Spleen (tissue), 11 donors: ENCODE data around the gene ADGRV1. TPM values are rescaled to one million over a fixed set of nuclear protein-coding genes. Genes with fewer than 3 reads are reported as not detected.

Source experiments
- DNase-seq: peaks from one replicate; pipeline ENCODE4 v3.0.0-alpha.2; 2020
- H3K27ac ChIP-seq, 8 donors: fragments of 200-600 bp; sonication (generic) in 7 of 8; 1 replicate in 4 of 8; 2 replicates in 4 of 8; pipeline versions ENCODE4 v1.5.0 to v1.8.0; 2016 to 2021; ENCODE audit warnings: inconsistent platforms in 4 of 8, mild to moderate bottlenecking in 4 of 8, moderate library complexity in 1 of 8
- H3K27me3 ChIP-seq, 7 donors: fragments of 200-600 bp; sonication (generic) in 6 of 7; replicated peaks in 1 of 7; 1 replicate in 4 of 7; 2 replicates in 3 of 7; pipeline versions ENCODE4 v1.5.0 to v1.8.0; 2016 to 2021; ENCODE audit warnings: inconsistent platforms in 3 of 7, mild to moderate bottlenecking in 1 of 7
- H3K36me3 ChIP-seq, 6 donors: fragments of 200-600 bp; sonication (generic) in 5 of 6; 1 replicate in 4 of 6; 2 replicates in 2 of 6; pipeline versions ENCODE4 v1.5.0 to v1.8.0; 2016 to 2021; ENCODE audit warnings: inconsistent platforms in 2 of 6
- H3K4me1 ChIP-seq, 6 donors: fragments of 200-600 bp; sonication (generic) in 5 of 6; 1 replicate in 3 of 6; 2 replicates in 3 of 6; pipeline versions ENCODE4 v1.5.0 to v1.8.0; 2016 to 2021; ENCODE audit warnings: inconsistent platforms in 3 of 6
- H3K4me3 ChIP-seq, 8 donors: fragments of 200-600 bp; sonication (generic) in 7 of 8; 1 replicate in 4 of 8; 2 replicates in 4 of 8; pipeline versions ENCODE4 v1.5.0 to v1.8.0; 2016 to 2021; ENCODE audit warnings: inconsistent platforms in 4 of 8, mild to moderate bottlenecking in 4 of 8, moderate library complexity in 2 of 8
- H3K9me3 ChIP-seq, 8 donors: fragments of 200-600 bp; sonication (generic) in 7 of 8; 1 replicate in 4 of 8; 2 replicates in 4 of 8; pipeline versions ENCODE4 v1.5.0 to v1.8.0; 2016 to 2021; ENCODE audit warnings: inconsistent platforms in 4 of 8
- POLR2A ChIP-seq, 3 donors: fragments of 450-650 bp; IDR thresholded peaks; one replicate each; pipeline ENCODE4 v1.5.1; 2017; ENCODE audit warnings: antibody characterized with exemption in 3 of 3, mild to moderate bottlenecking in 1 of 3
- POLR2AphosphoS5 ChIP-seq, 3 donors: sonication (generic); formaldehyde crosslinking; IDR thresholded peaks; one replicate each; pipeline ENCODE4 v1.5.1; 2017; ENCODE audit warnings: antibody characterized with exemption in 3 of 3
- WGBS, 5 donors: extraction: QIAGEN DNeasy Blood & Tissue Kit in 3 of 5; methylation state at CpG; one replicate each; pipeline versions ENCODE4 v1.1.5 to v1.1.7; 2013 to 2018; 5-methylcytosine and 5-hydroxymethylcytosine counted together
- intact Hi-C: fragments of 100-400 bp; cut with DNase I; formaldehyde crosslinking; loops from one replicate; pipeline ENCODE4 v1.15.0; 2023; ENCODE audit warnings: low total_unique reads
- polyA plus RNA-seq, 3 donors: library from polyadenylated mRNA; stranded (reverse); fragments of 200-250 nt; gene quantifications; one replicate each; pipeline ENCODE4 v1.2.1, GENCODE V29; 2013
- total RNA-seq, 7 donors: library from RNA; depleted of rRNA in 3 of 7; stranded (reverse); fragments of >200 nt in 3 of 7; fragmentation: NEBNext Ultra II Directional in 4 of 7; extraction: Animal tissue kit (Norgen Biotek cat#: 25700) in 4 of 7; gene quantifications; one replicate each; pipeline versions ENCODE4 v1.1.0 to v1.2.1, GENCODE V29; 2016 to 2021
- TF ChIP-seq, protein P1 (sequence below), 11 experiments: fragments of 200-600 bp in 7 of 11; fragments of 450-650 bp in 4 of 11; sonication (generic) in 4 of 11; IDR thresholded peaks in 8 of 11; conservative IDR thresholded peaks in 3 of 11; 1 replicate in 7 of 11; 2 replicates in 4 of 11; pipeline versions ENCODE4 v1.4.0 to v1.8.0; 2016 to 2021; ENCODE audit warnings: antibody characterized with exemption in 11 of 11, inconsistent platforms in 4 of 11, mild to moderate bottlenecking in 1 of 11
- donor health status: healthy with polysubstance abuse.
- donor health status: DM: no; HTN: no; CAD: no; lungs with moderate emphysema.
- donor health status: DM: no; HTN: no; CAD: no.
- donor health status: Bipolar disorder and iron deficiency.
- donor health status: healthy.
- donor health status: DM: no; HTN: no; CAD: no.
- donor health status: DM: yes; HTN: yes; CAD: no.

The ADGRV1 gene
- total and polyA plus RNA-seq, 10 donors, result 0.08 to 0.69 (median 0.28) TPM; not detected in 3

DNA sequence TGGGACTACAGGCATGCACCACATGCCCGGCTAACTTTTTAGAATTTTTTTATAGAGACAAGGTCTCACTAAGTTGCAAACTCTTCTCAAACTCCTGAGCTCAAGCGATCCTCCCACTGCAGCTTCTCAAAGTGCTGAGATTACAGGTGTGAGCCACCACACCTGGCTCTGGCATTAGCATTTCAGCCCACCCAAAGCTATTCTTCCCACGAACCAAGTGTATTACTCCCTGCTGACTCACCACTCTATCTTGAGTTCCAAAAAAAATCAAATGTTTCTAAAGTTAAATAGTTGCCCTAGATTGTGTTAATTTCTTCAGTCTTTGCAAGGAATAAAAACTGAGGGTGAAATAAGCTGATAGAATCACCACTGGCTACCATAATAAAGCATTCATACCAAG, 619.0 kb downstream of the ADGRV1 start:
- Histone ChIP-seq H3K27me3 (no peaks in the 10 kb centered on the region), H3K27ac (no peak overlapping the region), H3K4me1 (peaks cover 0 to 14% (median 7%) of the 10 kb centered on the region in 6 donors), H3K36me3 (no peaks in the 10 kb centered on the region), H3K9me3 (no peaks in the 10 kb centered on the region), H3K4me3 (no peak overlapping the region)
- 79 to 94% (median 90%) methylated on average over 3 of the region's 3 CpGs for WGBS, 5 donors
- intact Hi-C loops, result no loop called here
- no peak for DNase-seq
- no peak for TF ChIP-seq POLR2A (IDR thresholded peaks at IDR 0.05)
- TF ChIP-seq, protein P1, sequence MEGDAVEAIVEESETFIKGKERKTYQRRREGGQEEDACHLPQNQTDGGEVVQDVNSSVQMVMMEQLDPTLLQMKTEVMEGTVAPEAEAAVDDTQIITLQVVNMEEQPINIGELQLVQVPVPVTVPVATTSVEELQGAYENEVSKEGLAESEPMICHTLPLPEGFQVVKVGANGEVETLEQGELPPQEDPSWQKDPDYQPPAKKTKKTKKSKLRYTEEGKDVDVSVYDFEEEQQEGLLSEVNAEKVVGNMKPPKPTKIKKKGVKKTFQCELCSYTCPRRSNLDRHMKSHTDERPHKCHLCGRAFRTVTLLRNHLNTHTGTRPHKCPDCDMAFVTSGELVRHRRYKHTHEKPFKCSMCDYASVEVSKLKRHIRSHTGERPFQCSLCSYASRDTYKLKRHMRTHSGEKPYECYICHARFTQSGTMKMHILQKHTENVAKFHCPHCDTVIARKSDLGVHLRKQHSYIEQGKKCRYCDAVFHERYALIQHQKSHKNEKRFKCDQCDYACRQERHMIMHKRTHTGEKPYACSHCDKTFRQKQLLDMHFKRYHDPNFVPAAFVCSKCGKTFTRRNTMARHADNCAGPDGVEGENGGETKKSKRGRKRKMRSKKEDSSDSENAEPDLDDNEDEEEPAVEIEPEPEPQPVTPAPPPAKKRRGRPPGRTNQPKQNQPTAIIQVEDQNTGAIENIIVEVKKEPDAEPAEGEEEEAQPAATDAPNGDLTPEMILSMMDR (IDR thresholded peaks at IDR 0.05 in 8 of 11, conservative IDR thresholded peaks at IDR 0.05 in 3 of 11), result no peak
- no peak for TF ChIP-seq POLR2AphosphoS5 (IDR thresholded peaks at IDR 0.05)

DNA sequence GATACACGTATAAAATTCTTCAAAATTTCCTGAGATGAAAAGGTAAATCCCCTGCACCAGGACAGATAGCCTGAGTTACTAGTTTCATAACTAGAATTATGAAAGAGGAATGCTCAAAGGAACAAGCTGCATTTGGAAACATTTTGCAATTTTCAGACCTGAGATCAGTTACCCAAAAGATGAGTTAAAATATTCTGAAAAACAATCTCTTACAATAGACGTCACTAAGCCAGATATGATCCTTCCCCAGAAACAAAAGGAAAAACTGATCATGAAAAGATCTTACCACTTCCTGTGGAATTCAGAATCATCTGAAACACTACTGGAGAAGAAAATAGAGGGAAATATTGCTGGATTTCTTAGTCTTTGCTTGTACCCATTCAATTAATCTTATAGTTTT, 619.9 kb downstream of the ADGRV1 start:
- no peaks in the 10 kb centered on the region for H3K9me3 ChIP-seq
- no peak overlapping the region for H3K4me3 ChIP-seq
- intact Hi-C loops, result no loop called here
- H3K36me3 ChIP-seq, result no peaks in the 10 kb centered on the region
- H3K27ac ChIP-seq, result peak overlapping the region in 1 of 8 donors; percentile 7
- TF ChIP-seq, protein P1 (IDR thresholded peaks at IDR 0.05 in 8 of 11, conservative IDR thresholded peaks at IDR 0.05 in 3 of 11), result no peak
- TF ChIP-seq POLR2A (IDR thresholded peaks at IDR 0.05), result no peak
- no peak for TF ChIP-seq POLR2AphosphoS5 (IDR thresholded peaks at IDR 0.05)
- no peaks in the 10 kb centered on the region for H3K27me3 ChIP-seq
- peaks cover 0 to 22% (median 11%) of the 10 kb centered on the region in 6 donors for H3K4me1 ChIP-seq
- no peak for DNase-seq
- WGBS, 5 donors, result 27 to 73% (median 45%) methylated on average over 2 of the region's 2 CpGs

DNA sequence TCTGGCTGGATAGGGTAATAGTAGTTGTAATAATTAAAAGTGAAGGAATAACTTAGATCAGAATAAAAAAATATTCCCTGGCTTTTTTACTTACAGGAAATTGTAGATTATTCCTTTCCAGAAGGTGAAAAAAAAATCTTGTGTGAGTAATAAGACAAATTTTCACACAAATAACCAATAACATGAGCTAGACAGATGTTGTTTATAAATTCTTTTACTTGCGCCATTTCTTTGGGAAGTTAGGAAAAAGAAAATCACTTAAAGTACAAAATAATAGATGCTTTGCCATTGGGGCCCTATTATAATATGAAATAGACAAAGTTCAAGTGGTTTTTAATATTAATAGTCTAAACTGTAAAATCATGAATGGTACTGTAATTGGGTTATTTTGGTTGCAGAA, 620.4 kb downstream of the ADGRV1 start:
- no peak for TF ChIP-seq POLR2AphosphoS5 (IDR thresholded peaks at IDR 0.05)
- no peak for TF ChIP-seq POLR2A (IDR thresholded peaks at IDR 0.05)
- TF ChIP-seq, protein P1 (IDR thresholded peaks at IDR 0.05 in 8 of 11, conservative IDR thresholded peaks at IDR 0.05 in 3 of 11), result no peak
- Histone ChIP-seq H3K9me3 (no peaks in the 10 kb centered on the region), H3K4me1 (peaks cover 0 to 27% (median 14%) of the 10 kb centered on the region in 6 donors), H3K4me3 (no peak overlapping the region), H3K36me3 (no peaks in the 10 kb centered on the region), H3K27me3 (no peaks in the 10 kb centered on the region), H3K27ac (peak overlapping the region in 1 of 8 donors; percentile 7)
- intact Hi-C loops, result no loop called here
- WGBS, 5 donors, result 81 to 96% (median 93%) methylated on average over 1 of the region's 1 CpG
- DNase-seq, result no peak

DNA sequence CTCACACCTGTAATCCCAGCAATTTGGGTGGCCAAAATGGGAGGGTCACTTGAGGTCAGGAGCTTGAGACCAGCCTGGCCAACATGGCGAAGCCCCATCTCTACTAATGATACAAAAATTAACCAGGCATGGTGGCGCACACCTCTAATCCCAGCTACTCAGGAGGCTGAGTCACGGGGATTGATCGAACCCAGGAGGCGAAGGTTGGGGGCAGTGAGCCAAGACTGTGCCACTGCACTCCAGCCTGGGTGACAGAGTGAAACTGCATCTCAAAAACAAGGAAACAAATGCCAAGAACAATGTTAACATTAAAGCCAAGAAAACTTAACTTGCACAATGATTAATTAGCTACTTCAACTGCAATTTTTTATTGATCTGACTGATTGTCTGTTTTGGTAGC, 621.9 kb downstream of the ADGRV1 start:
- Histone ChIP-seq H3K9me3 (no peaks in the 10 kb centered on the region), H3K27me3 (no peaks in the 10 kb centered on the region), H3K4me1 (peaks cover 0 to 27% (median 14%) of the 10 kb centered on the region in 6 donors), H3K27ac (no peak overlapping the region), H3K36me3 (no peaks in the 10 kb centered on the region), H3K4me3 (no peak overlapping the region)
- 95 to 98% (median 97%) methylated on average over 5 of the region's 5 CpGs for WGBS, 5 donors
- DNase-seq, result no peak
- TF ChIP-seq POLR2AphosphoS5 (IDR thresholded peaks at IDR 0.05) (no peak), POLR2A (IDR thresholded peaks at IDR 0.05) (no peak)
- TF ChIP-seq, protein P1 (IDR thresholded peaks at IDR 0.05 in 8 of 11, conservative IDR thresholded peaks at IDR 0.05 in 3 of 11), result no peak
- intact Hi-C loops, result no loop called here
